NCI-H2196 (cell line): Measurements from ENCODE around the gene ALAS1.

Source experiments
- DNase-seq: peaks from one replicate; lab custom pipeline; 2025; ENCODE audit not compliant: unreplicated experiment; lab: John Stamatoyannopoulos, UW

ALAS1 gene

DNA sequence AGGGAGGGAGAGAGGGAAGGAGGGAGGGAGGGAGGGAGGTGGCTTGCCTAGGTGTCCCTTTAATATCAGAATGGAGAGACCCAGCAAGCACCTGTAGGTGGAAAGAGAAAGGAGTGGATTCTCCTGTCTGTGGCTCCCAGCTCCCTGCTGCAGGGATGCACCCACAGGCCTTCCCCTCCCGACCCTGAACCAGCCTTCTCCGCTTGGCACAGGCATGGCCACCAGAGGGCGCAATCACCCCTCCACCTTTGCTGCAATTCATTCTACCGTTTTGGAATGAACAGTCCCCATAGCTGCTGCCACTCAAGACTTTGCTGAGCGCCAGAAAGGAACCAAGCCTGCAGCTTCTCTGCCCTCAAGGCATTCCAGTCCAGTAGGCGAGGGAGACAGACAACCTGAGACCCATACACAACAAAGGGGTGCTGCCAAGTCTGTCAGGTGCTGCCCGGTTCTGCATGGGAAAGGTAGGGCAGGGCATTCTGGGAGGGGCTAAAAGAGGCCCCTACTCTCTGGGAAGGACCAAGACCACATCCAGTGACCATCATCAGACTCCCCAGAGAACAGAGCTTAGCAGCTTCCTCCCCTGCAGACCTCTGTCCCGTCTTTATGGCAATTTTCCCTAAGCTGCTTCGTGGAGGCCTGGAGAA is 22.5 kb downstream of the ALAS1 start:
- peak; percentile 53 for DNase-seq

- no peak for DNase-seq
These were observed 23.2 kb downstream of the ALAS1 start for GRCh38 chr3:52221141-52221562.

GRCh38 chr3:52221563-52222318 is 23.8 kb downstream of the ALAS1 start:
- DNase-seq, result peak; percentile 16

DNA sequence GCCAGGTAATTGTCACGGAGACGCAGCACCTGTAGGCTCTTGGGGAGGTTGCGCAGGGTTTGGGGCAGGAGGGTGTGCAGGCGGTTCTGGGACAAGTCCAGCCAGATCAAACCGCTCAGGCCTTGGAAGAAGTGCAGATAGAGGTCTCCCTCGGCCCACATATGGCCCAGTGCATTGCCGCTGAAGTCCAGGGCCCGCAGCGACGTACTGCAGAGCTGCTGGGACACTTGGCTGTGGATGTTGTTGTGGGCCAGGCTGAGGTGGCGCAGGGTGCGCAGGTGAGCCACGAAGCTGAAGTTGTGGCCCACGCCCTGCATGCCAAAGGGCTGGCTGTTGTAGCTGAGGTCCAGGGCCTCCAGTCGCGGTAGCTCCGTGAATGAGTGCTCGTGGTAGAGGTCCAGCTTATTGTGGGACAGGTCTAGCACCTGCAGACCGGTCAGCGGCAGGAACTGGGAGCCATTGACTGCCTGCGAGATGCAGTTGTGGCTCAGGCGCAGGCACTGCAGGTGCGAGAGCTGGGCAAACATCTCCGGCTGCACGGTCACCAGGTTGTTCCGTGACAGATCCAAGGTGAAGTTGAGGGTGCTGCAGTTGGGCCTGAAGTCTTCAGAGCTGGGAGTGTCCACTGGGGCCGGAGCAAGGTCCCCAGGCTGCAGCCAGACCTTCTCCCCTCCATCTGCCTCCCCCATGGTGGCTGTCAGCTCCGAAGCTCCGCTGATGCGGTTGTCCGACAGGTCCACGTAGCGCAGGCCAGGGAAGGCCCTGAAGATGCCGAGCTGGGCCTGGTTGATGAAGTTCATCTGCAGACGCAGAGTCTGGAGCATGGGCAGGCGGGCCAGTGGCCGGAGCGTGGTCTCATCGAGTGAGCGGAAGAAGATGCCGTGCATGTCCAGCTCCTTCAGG is 24.6 kb downstream of the ALAS1 start:
- DNase-seq, result no peak

DNA sequence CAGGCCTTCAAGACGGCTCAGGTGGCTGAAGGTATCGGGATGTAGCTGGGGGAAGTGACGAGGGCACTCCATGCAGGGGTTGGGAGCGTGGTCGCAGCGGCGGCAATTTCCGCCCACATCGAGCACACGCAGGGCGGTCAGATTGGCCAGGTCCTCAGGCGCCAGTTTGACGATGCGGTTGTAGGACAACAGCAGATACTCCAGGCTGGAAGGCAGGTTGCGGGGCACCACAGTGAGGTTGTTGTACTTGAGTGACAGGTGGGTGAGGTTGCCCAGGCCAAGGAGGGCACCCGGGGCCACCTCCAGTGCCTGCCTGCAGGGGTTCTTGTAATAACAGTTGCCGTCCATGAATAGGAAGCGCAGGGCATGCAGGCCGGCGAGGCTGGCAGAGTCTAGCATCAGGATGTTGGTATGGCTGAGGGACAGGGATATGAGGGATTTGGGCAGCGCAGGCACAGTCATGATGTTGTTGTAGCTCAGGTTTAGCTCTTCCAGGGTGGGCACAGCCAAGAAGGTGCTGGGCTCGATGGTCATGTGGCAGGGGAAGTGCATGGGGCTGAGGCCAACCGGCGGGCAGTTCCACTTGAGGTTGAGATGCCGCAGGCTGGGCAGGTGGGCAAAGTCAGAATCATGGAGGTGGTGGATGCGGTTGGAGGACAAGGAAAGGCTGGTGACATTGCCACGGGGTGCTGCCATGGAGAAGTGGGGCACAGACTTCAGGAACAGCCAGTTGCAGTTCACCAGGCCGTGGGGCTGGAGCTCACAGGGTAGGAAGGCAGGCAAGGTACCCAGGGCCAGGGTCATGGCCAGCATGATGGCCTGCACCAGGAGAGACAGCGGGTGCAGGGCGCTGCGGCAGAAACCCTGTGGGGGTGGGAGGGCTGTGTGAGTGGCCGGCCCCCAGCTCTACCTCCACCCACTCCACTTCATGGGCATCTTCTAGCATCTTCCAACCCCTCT is 25.8 kb downstream of the ALAS1 start:
- no peak for DNase-seq

DNA sequence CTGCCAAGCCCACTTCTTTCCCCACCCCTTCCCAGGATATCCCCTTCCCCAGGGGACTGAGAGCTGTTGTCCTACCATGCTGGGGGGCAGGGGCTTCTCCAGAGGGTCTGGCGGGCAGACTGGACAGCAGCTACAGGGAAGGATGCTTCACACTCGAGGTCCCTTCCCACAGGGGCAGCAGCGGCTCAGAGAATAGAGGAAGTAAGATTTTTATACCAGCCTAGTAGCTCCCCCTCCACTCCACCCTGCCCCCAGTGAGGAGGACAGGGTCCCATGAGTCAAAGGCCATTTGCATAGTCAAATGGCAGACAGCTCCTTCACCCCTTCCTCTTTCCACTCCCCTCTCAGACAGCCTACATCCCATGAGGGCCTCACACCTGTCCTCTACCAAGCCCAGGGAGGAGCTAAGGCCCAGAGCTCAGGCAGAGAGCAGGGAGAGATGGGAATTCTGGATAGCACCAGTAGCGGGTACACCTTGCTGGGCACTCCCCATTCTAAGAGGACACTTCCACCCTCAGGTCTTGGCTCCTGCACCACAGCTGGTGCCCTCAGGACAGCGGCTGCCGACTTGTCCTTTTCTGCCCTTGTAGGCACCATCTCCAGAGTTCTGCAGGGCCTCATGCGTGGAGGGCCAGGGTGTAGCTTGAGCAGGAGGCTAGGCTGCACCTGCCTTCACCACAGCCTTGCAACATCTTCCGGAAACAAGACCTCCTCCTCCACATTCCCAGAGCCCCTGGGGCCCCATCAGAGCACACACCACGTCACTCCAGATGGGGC is 27.7 kb downstream of the ALAS1 start, which contains the start of gene TLR9:
TSS of gene TLR9 (minus strand) at position 194 of the 777 bp plus-strand sequence. CDS start at position 78, 116 bp downstream.
- DNase-seq, result no peak

- no peak for DNase-seq
These were observed 28.4 kb downstream of the ALAS1 start for GRCh38 chr3:52226229-52226817.

GRCh38 chr3:52227117-52227516 is 29.2 kb downstream of the ALAS1 start:
- DNase-seq, result no peak

- no peak for DNase-seq
These were observed 29.8 kb downstream of the ALAS1 start for GRCh38 chr3:52227766-52228165.

GRCh38 chr3:52228266-52228665 is 30.3 kb downstream of the ALAS1 start:
- DNase-seq, result no peak

GRCh38 chr3:52228751-52229291 is 30.9 kb downstream of the ALAS1 start:
- DNase-seq, result no peak

GRCh38 chr3:52229656-52230055 is 31.7 kb downstream of the ALAS1 start:
- DNase-seq, result no peak

- DNase-seq, result no peak
These were observed 32.5 kb downstream of the ALAS1 start for GRCh38 chr3:52230461-52230860.

DNA sequence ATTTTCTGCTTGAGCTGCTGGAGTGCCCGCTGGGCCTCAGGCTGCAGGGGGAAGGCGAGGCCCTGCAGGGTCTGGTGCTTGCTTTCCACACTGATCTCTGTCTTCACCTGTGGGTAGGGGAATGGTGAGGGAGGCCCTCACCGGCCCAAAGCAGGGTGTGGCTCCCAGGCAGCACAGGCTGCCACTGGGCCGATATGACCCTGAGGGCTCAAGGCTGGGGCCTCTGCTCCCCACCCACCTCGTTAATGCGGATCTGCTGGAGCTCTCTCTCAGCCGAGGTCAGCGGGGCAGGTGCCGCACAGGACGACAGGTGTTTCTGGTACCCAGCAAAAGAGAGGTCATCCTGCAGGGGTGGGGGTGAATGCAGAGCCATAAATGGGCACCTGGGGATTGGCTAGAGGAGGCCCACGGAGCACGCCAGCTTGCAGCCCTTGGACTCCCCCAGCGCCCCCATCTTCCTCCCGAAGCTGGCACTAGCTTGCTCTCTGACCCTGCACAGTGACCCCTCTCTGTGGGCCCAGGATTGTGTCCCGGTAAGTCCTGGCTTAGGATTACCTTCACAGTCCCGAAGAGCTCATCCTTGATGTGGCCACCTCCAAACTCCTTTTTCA is 33.0 kb downstream of the ALAS1 start:
- DNase-seq, result no peak

DNA sequence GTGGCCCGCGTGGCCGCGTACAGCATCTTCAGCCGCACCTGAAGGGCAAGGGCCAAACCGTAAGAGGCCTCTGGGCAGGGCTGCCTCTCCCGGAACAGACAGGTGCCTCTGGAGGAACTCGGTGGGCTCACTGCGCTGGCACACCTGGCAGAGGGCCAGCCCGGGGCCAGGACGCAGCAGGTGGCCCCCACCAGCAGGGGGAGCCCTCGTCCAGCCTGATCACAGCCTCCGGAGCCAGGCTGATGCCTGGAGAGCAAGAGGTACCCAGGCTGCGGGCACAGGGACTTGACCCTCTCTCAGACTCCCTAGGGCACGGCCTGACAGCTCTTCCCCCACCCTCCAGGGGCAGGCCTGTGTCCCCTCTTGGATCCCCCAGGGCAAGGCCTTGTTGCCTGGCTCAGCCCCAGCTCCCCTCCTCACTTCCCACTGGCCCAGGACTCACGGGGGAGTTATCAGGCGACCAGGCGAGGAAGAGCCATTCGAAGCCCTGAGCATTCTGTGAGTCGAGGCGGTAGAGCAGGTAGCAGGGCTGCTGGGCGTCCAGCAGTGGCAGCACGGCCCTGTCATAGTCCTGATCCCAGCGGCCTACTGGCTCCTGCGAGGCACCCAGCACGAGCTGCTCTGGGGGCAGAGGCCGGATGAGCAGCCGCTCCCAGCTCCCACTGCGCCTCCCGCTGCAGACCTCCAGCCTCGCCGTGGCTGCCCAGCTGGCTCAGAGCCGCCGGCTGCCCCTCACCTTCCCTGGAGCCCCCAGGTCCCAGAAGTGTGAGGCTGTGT is 33.7 kb downstream of the ALAS1 start:
- peak; percentile 60 for DNase-seq

DNA sequence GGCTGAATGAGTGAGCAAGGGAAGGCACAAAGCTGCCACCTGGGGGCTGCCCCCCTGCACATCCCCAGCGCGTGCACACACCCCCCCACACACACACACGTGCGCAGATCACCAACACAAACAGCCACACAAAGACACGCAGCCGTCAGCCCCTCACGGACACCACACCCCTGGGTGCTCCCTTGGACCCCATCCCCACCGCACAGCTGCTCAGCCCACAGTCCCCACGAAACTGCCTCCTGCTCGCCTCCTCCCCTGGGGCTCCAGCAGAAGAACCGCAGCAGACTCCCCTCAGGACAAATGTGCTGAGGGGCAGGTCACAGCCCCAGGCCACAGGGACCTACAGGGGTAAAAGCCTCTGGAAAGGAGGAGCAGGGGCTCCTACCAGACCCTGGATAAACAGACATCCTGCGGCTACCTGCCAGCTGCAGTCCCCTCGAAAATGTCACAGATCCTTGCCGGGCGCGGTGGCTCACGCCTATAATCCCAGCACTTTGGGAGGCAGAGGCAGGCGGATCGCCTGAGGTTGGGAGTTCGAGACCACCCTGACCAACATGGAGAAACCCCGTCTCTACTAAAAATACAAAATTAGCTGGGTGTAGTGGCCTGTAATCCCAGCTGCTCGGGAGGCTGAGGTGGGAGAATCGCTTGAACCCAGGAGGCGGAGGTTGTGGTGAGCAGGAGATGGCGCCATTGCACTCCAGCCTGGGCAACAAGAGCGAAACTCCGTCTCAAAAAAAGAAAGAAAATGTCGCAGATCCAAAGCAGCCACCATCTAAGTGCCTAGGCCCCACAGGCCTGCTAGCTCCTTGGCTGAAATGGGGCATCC is 34.5 kb downstream of the ALAS1 start:
- no peak for DNase-seq

- DNase-seq, result no peak
These were observed 35.2 kb downstream of the ALAS1 start for GRCh38 chr3:52233108-52233591.
